Sigmoid colon (tissue), 7 donors: ENCODE measurements around the gene SH3PXD2B. TPM values are rescaled to one million over a fixed set of nuclear protein-coding genes. Genes with fewer than 3 reads are reported as not detected.
A peak's percentile ranks its signal among the peaks of the same experiment; 100 is the strongest.
"Not testable (repeated sequence)": the region's sequence is repeated elsewhere in the genome, so short reads cannot be mapped to it uniquely, and the experiment has no call there.

Experiments used
- DNase-seq: peaks from one replicate; pipeline ENCODE4 v3.0.0-alpha.2; 2019
- H3K27ac ChIP-seq, 4 donors: fragments of 200-600 bp; sonication (generic); one replicate each; pipeline ENCODE4 v1.5.1; 2016 to 2019; ENCODE audit warnings: mild to moderate bottlenecking in 1 of 4
- H3K27me3 ChIP-seq, 3 donors: fragments of 200-600 bp; sonication (generic); one replicate each; pipeline ENCODE4 v1.5.1; 2019; ENCODE audit warnings: mild to moderate bottlenecking in 1 of 3
- H3K36me3 ChIP-seq, 4 donors: fragments of 200-600 bp; sonication (generic); one replicate each; pipeline ENCODE4 v1.5.1; 2016 to 2019
- H3K4me1 ChIP-seq, 4 donors: fragments of 200-600 bp; sonication (generic); one replicate each; pipeline ENCODE4 v1.5.1; 2017 to 2019
- H3K4me3 ChIP-seq, 4 donors: fragments of 200-600 bp; sonication (generic); one replicate each; pipeline ENCODE4 v1.5.1; 2017 to 2019; ENCODE audit warnings: mild to moderate bottlenecking in 2 of 4, moderate library complexity in 1 of 4
- H3K9me3 ChIP-seq, 4 donors: fragments of 200-600 bp in 3 of 4; sonication (generic) in 3 of 4; one replicate each; pipeline versions ENCODE4 v1.5.1 to v1.6.1; 2013 to 2019
- EP300 ChIP-seq, 4 donors: sonication (generic); formaldehyde crosslinking; IDR thresholded peaks; one replicate each; pipeline ENCODE4 v1.6.1; 2017; ENCODE audit warnings: antibody characterized with exemption in 4 of 4
- POLR2A ChIP-seq, 2 donors: fragments of 450-650 bp; IDR thresholded peaks; one replicate each; pipeline ENCODE4 v1.6.1; 2016; ENCODE audit warnings: antibody characterized with exemption in 2 of 2, mild to moderate bottlenecking in 2 of 2, moderate library complexity in 2 of 2
- POLR2AphosphoS5 ChIP-seq, 4 donors: sonication (generic); formaldehyde crosslinking; IDR thresholded peaks; one replicate each; pipeline ENCODE4 v1.6.1; 2017; ENCODE audit warnings: antibody characterized with exemption in 4 of 4
- WGBS, 2 donors: extraction: QIAGEN DNeasy Blood & Tissue Kit; methylation state at CpG; one replicate each; pipeline ENCODE4 v1.1.7; 2013; 5-methylcytosine and 5-hydroxymethylcytosine counted together
- intact Hi-C: fragments of 100-400 bp; cut with DNase I; formaldehyde crosslinking; loops from one replicate; pipeline ENCODE4 v1.15.1; 2023
- polyA plus RNA-seq, 3 donors: library from polyadenylated mRNA; stranded (reverse); fragments of 200-250 nt; gene quantifications; one replicate each; pipeline ENCODE4 v1.2.3, GENCODE V29; 2013
- total RNA-seq, 4 donors: library from RNA; depleted of rRNA; stranded (reverse); fragments of >200 nt; gene quantifications; one replicate each; pipeline ENCODE4 v1.1.0, GENCODE V29; 2016
- TF ChIP-seq, protein P1 (sequence below), 4 experiments: fragments of 450-650 bp in 3 of 4; fragments of 200-600 bp in 1 of 4; IDR thresholded peaks; one replicate each; pipeline ENCODE4 v1.5.1; 2016 to 2019; ENCODE audit warnings: antibody characterized with exemption in 4 of 4, mild to moderate bottlenecking in 3 of 4, moderate library complexity in 2 of 4
- donor health status: healthy with polysubstance abuse.
- donor health status: Bipolar disorder and iron deficiency.
- donor health status: healthy.

The SH3PXD2B gene
- total and polyA plus RNA-seq, 7 donors, result 3.6 to 45.7 (median 19.3) TPM

DNA sequence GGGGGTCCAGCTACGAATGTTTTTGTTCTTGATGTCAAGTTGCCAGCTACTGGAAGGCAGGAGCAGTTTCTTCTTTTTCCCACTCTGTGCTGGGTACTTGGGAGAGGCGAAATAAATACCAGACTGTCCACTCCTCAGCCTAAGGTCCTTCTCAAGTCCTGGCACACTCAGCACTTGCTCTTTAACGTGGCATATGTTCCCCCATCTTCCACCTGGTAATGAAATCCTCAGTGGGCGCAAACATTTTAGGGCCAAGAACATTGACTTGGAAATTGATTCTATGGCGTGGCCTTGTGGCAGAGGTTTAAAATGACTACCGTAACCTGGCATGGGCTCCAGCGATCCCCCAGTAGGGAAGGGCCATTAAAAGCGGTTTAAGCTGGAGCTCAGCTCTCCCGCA is 119.7 kb downstream of the SH3PXD2B start:
- H3K9me3 ChIP-seq, result no peaks in the 10 kb centered on the region
- WGBS, 2 donors, result 95% methylated on average over 9 of the region's 9 CpGs
- intact Hi-C loops, result no loop called here
- peaks cover 0 to 25% (median 13%) of the 10 kb centered on the region in 4 donors for H3K36me3 ChIP-seq
- TF ChIP-seq EP300 (IDR thresholded peaks at IDR 0.05) (no peak), POLR2AphosphoS5 (IDR thresholded peaks at IDR 0.05) (no peak), POLR2A (IDR thresholded peaks at IDR 0.05) (no peak)
- TF ChIP-seq, protein P1, sequence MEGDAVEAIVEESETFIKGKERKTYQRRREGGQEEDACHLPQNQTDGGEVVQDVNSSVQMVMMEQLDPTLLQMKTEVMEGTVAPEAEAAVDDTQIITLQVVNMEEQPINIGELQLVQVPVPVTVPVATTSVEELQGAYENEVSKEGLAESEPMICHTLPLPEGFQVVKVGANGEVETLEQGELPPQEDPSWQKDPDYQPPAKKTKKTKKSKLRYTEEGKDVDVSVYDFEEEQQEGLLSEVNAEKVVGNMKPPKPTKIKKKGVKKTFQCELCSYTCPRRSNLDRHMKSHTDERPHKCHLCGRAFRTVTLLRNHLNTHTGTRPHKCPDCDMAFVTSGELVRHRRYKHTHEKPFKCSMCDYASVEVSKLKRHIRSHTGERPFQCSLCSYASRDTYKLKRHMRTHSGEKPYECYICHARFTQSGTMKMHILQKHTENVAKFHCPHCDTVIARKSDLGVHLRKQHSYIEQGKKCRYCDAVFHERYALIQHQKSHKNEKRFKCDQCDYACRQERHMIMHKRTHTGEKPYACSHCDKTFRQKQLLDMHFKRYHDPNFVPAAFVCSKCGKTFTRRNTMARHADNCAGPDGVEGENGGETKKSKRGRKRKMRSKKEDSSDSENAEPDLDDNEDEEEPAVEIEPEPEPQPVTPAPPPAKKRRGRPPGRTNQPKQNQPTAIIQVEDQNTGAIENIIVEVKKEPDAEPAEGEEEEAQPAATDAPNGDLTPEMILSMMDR (IDR thresholded peaks at IDR 0.05), result no peak
- H3K27ac ChIP-seq, result no peak overlapping the region
- no peaks in the 10 kb centered on the region for H3K4me1 ChIP-seq
- DNase-seq, result no peak
- H3K27me3 ChIP-seq, result no peaks in the 10 kb centered on the region
- no peak overlapping the region for H3K4me3 ChIP-seq

DNA sequence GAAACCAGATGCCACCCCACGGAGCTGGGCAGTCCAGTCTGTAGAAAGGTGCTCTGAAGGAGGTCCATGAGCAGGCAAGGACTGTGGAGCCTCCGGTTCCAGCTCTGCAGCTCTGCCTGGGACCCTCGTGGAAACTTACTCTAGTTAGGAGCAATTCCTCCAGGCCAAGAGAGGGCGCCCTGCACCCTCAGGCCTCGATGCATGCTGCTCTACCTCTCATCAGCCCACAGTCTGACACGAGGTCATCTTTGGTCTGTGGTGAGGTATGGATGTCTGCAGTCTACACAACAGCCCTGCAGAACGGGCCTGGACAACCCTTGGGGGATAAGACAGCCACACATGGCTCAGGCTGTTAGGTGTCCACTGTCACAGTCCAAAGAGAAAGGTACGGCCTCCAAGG is 120.1 kb downstream of the SH3PXD2B start:
- DNase-seq, result no peak
- no peak overlapping the region for H3K27ac ChIP-seq
- no peaks in the 10 kb centered on the region for H3K4me1 ChIP-seq
- WGBS, 2 donors, result 89 to 93% methylated on average over 8 of the region's 8 CpGs
- H3K27me3 ChIP-seq, result no peaks in the 10 kb centered on the region
- no peak overlapping the region for H3K4me3 ChIP-seq
- H3K9me3 ChIP-seq, result no peaks in the 10 kb centered on the region
- H3K36me3 ChIP-seq, result peaks cover 0 to 21% (median 10%) of the 10 kb centered on the region in 4 donors
- TF ChIP-seq POLR2A (IDR thresholded peaks at IDR 0.05), result no peak
- TF ChIP-seq POLR2AphosphoS5 (IDR thresholded peaks at IDR 0.05), result peak in 1 of 4 donors; percentile 17
- intact Hi-C loops, result no loop called here

DNA sequence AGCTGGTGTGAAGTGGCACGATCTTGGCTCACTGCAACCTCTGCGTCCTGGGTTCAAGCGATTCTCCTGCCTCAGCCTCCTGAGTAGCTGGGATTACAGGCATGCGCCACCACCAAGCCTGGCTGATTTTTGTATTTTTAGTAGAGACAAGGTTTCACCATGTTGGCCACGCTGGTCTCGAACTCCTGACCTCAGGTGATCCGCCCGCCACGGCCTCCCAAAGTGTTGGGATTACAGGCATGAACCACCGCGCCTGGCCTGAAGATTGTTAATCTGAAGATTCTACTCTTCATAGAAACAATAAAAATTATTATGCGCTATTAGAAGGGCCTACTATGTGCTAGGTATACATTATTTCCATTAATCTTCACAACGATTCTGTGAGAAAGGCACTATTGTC is 127.4 kb downstream of the SH3PXD2B start:
- H3K4me3 ChIP-seq, DNase-seq, H3K4me1 ChIP-seq, H3K9me3 ChIP-seq, intact Hi-C loops, H3K27ac ChIP-seq, H3K36me3 ChIP-seq, H3K27me3 ChIP-seq: not testable (repeated sequence)
- 88% methylated on average over 13 of the region's 13 CpGs for WGBS, 2 donors

DNA sequence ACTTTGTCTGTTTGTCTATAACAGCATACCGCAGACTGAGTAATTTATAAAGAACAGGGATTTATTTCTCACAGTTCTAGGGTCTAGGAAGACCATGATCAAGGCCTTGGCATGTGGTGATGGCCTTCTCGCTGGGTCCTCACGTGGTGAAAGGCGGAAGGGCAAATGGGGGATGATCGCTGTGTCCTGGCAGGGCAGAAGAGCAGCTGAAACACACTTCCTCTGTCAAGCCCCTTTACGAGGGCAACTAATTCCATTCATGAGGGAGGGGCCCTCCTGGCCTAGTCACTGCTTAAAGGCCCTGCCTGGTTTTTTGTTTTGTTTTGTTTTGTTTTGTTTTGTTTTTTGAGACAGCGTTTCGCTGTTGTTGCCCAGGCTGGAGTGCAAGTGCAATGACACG is 128.9 kb downstream of the SH3PXD2B start:
- Histone ChIP-seq H3K4me1 (no peaks in the 10 kb centered on the region), H3K27ac (no peak overlapping the region), H3K36me3 (no peaks in the 10 kb centered on the region), H3K9me3 (no peaks in the 10 kb centered on the region), H3K4me3 (no peak overlapping the region), H3K27me3 (no peaks in the 10 kb centered on the region)
- intact Hi-C loops, result no loop called here
- TF ChIP-seq POLR2AphosphoS5 (IDR thresholded peaks at IDR 0.05), result no peak
- TF ChIP-seq, protein P1 (IDR thresholded peaks at IDR 0.05), result no peak
- TF ChIP-seq POLR2A (IDR thresholded peaks at IDR 0.05), result no peak
- TF ChIP-seq EP300 (IDR thresholded peaks at IDR 0.05), result no peak
- peak; percentile 13 for DNase-seq
- WGBS, 2 donors, result 92 to 93% methylated on average over 9 of the region's 9 CpGs

DNA sequence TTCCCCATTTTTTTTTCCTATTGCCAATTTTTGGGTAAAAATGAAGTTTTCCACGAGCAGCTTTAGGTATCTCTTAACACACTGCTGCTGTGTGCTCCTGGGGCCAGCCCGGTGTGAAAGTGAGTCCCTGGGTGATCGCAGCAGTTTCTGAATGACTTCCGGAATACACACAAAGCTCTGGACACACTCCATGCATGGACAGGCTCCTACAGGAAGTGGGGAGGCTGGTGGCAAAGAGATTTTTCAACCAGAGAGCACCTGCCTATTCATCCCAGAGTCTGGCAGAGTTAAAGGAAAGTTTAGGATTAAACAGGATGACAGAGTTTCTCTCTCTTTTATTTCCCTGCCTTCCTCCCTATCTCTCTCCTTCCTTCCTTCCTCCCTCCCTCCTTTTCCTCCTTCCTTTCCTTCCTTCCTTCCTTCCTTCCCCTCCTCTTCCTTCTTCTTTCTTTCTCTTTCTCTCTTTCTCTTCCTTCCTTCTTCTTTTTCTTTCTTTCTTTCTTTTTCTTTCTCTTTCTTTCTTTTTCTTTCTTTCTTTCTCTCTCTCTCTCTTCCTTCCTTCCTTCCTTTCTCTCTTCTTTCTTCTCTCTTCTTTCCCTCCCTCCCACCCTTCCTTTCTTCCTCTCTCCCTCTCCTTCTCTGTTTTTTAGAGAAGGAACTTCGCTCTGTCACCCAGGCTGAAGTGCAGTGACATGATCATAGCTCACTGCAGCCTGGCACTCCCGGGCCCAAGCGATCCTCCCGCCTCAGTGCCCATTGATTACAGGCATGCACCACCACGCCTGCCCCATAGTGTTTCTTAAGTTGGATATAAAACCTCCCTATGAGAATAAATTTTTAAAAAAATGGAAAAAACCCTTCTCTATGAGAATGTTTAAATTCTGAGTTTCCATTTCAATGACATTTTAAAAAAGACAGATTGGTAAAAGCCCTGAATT is 132.0 kb downstream of the SH3PXD2B start:
- no peak for TF ChIP-seq EP300 (IDR thresholded peaks at IDR 0.05)
- TF ChIP-seq, protein P1 (IDR thresholded peaks at IDR 0.05), result no peak
- TF ChIP-seq POLR2AphosphoS5 (IDR thresholded peaks at IDR 0.05), result no peak
- TF ChIP-seq POLR2A (IDR thresholded peaks at IDR 0.05), result no peak
- Histone ChIP-seq H3K4me3 (no peak overlapping the region), H3K27me3 (no peaks in the 10 kb centered on the region), H3K9me3 (no peaks in the 10 kb centered on the region), H3K27ac (no peak overlapping the region), H3K4me1 (no peaks in the 10 kb centered on the region), H3K36me3 (no peaks in the 10 kb centered on the region)
- intact Hi-C loops, result no loop called here
- WGBS, 2 donors, result 65 to 76% methylated on average over 9 of the region's 9 CpGs
- peak; percentile 42 for DNase-seq
